HG02798 (cell line): ENCODE results near the gene AFF1.
A peak's percentile ranks its signal among the peaks of the same experiment; 100 is the strongest.
"Not testable (repeated sequence)": the region's sequence is repeated elsewhere in the genome, so short reads cannot be mapped to it uniquely, and the experiment has no call there.

Experiments
- ATAC-seq: cut with Tn5 transposase; IDR thresholded peaks from one replicate; pipeline ENCODE4 v1.9.1; 2021; ENCODE audit warnings: mild to moderate bottlenecking; ENCODE audit not compliant: unreplicated experiment, poor library complexity

Gene AFF1

GRCh38 chr4:87073199-87074120 is 138.6 kb downstream of the AFF1 start:
- ATAC-seq = peak; percentile 93

GRCh38 chr4:87074121-87074488 is 139.3 kb downstream of the AFF1 start:
- no peak for ATAC-seq

GRCh38 chr4:87075876-87076275 is 141.1 kb downstream of the AFF1 start:
- no peak for ATAC-seq

GRCh38 chr4:87076690-87077358 is 142.0 kb downstream of the AFF1 start:
- no peak for ATAC-seq

- no peak for ATAC-seq
Observed at GRCh38 chr4:87077914-87078585, 143.2 kb downstream of the AFF1 start.

- ATAC-seq = no peak
Observed at GRCh38 chr4:87078987-87079486, 144.2 kb downstream of the AFF1 start.

GRCh38 chr4:87079967-87080366 is 145.2 kb downstream of the AFF1 start:
- ATAC-seq = no peak

GRCh38 chr4:87080462-87080861 is 145.7 kb downstream of the AFF1 start:
- no peak for ATAC-seq

GRCh38 chr4:87081826-87082225 is 147.0 kb downstream of the AFF1 start:
- ATAC-seq = no peak

- not testable (repeated sequence) for ATAC-seq
Observed at GRCh38 chr4:87085732-87086131, 150.9 kb downstream of the AFF1 start.

GRCh38 chr4:87086143-87086805 is 151.5 kb downstream of the AFF1 start:
- no peak for ATAC-seq

GRCh38 chr4:87087015-87087414 is 152.2 kb downstream of the AFF1 start:
- ATAC-seq = peak; percentile 7

- ATAC-seq = peak; percentile 33
Observed at GRCh38 chr4:87087420-87087819, 152.6 kb downstream of the AFF1 start.

- ATAC-seq = no peak
Observed at GRCh38 chr4:87088186-87088585, 153.4 kb downstream of the AFF1 start.

GRCh38 chr4:87089368-87089767 is 154.6 kb downstream of the AFF1 start:
- no peak for ATAC-seq

GRCh38 chr4:87090305-87090704 is 155.5 kb downstream of the AFF1 start:
- ATAC-seq = no peak

- ATAC-seq = peak; percentile 57
Observed at GRCh38 chr4:87092389-87093141, 157.8 kb downstream of the AFF1 start.

GRCh38 chr4:87093443-87094123 is 158.8 kb downstream of the AFF1 start:
- ATAC-seq = peak; percentile 82

- ATAC-seq = no peak
Observed at GRCh38 chr4:87097075-87097474, 162.3 kb downstream of the AFF1 start.
